ENCODE results near the gene GTF2A1L.

GRCh38 chr2:48715956-48716355 is 98.3 kb downstream of the GTF2A1L start:
- TF ChIP-seq TAF1 (IDR thresholded peaks at IDR 0.05; ENCODE audit: borderline replicate concordance, low read depth, low read length) = no peak
- TF ChIP-seq POLR2A (IDR thresholded peaks at IDR 0.05; ENCODE audit: low read depth, low read length) = no peak
- no peak for TF ChIP-seq POLR2AphosphoS5 (IDR thresholded peaks at IDR 0.05; ENCODE audit: low read depth, low read length)

All from GM12892 (cell line).